Activated CD4-positive, alpha-beta T cell treated with anti-CD3 and anti-CD28 coated beads, Interleukin-2, amount 50 U/mL, for 48 hours (primary cell): ENCODE data around the gene ZC3HAV1L.
"Not testable (repeated sequence)": the region's sequence is repeated elsewhere in the genome, so short reads cannot be mapped to it uniquely, and the experiment has no call there.

Source experiments
- DNase-seq, 2 experiments: peaks; one replicate each; pipeline ENCODE4 v3.0.0-alpha.2; 2020

ZC3HAV1L gene

DNA sequence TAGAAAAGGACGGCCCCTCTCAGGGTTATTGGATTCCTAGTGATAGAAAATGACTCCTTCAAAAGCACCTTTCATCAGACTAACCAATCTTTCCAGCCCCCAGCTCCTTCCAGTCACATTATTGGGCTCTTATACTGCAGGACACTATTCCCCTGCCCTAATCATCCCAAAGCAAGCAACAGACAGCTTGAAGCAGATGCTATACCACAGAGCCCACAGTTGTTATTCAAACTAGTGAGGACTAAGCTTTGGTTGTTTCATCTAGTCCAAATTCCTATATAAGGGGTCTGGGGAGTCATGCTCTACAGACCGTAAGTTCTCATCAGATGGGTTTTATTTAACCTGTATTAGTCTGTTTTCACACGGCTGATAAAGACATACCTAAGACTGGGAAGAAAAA is 24.5 kb downstream of the ZC3HAV1L start:
- no peak for DNase-seq

DNA sequence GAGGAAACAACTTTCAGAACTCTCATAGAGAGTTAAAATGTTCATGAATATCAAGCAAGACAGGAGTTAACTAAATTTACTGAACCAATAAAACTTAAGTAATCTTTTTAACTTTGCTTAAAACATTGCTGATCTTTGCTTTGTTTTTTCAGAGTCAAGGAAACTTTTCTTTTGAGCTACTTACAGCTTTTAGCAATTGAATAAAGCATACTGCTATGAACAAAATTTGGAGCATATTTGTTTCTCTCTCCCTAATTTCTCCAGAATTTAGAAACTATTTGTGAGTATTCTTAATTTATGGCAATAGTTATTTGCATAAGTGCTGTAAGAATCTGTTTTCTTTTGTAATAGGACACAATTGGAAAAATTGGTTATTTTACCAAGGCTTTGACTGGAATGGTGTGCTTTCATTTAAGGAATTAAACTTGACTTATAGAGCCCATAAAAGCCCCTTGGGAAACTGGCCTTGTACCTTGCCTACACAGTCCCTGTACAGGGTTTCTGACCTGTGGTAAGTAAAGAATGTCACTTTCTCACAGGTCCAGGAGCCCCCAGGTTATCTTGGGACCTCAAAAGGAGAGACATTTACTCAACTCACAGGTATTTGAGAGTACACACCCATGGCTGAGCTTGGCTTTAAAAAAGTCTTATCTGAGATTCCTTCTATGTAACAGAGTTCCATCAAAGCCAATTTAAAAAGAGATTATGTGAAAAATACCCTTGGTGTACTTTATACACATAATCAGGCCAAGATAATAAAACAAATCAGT is 31.3 kb downstream of the ZC3HAV1L start:
- no peak for DNase-seq

DNA sequence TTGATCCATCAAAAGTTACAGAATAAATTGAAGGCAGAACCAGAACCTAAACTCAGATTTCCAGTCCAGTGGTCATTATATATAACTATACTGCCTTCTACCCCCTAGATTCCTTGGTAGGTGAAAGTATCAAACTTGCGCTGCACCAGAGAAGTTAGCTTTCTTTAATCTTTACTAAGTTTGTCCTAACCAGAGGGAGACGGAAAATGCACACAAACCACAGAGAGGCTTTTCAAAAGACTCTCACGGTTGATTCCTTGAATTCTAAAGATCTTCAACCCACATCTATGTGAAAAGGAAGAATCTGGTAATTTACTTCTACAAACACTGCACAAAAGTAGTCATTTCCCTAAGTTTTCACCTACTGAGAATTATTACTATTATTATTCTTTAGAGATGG is 36.4 kb downstream of the ZC3HAV1L start:
- no peak for DNase-seq

DNA sequence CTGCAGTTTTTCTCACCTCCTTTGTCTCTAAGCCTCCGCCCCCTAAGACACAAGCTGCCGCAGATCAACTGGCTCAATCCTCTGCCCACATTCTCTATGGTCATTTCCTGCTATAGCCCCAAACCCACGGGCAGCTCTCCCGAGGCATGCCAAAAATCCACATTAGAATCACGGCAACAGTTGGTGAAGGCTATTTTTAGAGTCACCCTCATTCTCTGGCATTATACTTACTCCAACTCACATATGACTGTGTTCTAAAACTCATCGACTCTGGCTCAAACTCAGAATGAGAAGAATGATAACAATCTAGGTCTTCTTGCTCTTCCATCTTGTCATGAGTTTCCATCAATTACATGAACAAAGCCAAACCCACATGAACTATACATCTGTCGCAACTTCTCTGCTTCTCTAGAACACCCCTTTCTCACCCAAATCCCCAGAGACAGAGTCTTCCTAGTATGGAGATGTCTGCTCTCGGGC is 43.8 kb downstream of the ZC3HAV1L start:
- no peak for DNase-seq

DNA sequence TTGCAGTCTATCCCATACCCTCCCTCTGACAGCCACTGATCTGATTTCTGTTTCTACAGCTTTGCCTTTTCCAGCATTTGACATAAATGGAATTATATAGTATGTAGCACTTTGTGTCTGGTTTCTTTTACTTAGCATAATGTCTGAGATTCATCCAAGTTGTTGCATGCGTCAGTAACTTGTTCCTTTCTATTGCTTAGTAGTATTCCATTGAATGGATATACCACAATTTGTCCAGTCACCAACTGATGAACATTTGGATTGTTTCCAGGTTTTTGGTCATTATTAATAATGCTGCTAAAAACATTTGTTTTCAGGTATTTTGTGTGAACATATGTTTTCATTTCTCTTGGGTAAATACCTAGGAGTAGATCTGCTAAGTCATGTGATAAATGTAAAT is 48.2 kb downstream of the ZC3HAV1L start:
- no peak for DNase-seq

DNA sequence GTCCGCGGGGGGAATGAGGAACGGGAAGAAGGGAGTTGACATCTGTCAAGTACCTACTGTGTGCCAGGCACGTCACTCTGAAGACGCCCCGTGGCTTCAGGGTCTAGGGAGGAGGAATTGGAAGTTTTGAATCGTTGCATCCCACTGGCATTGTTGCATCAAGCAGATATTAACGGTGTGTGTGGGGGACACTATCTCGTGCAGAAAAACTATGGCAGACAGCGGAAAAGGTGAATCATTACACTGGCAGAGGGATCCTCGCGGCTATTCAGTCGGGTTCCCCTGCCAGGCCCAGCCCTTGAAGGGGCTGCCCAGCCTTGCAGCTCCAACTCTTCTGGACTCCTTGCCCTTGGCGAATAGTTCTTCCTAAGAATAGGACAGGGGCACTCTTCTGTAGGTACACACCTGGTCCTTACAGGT is 53.6 kb downstream of the ZC3HAV1L start:
- no peak for DNase-seq

DNA sequence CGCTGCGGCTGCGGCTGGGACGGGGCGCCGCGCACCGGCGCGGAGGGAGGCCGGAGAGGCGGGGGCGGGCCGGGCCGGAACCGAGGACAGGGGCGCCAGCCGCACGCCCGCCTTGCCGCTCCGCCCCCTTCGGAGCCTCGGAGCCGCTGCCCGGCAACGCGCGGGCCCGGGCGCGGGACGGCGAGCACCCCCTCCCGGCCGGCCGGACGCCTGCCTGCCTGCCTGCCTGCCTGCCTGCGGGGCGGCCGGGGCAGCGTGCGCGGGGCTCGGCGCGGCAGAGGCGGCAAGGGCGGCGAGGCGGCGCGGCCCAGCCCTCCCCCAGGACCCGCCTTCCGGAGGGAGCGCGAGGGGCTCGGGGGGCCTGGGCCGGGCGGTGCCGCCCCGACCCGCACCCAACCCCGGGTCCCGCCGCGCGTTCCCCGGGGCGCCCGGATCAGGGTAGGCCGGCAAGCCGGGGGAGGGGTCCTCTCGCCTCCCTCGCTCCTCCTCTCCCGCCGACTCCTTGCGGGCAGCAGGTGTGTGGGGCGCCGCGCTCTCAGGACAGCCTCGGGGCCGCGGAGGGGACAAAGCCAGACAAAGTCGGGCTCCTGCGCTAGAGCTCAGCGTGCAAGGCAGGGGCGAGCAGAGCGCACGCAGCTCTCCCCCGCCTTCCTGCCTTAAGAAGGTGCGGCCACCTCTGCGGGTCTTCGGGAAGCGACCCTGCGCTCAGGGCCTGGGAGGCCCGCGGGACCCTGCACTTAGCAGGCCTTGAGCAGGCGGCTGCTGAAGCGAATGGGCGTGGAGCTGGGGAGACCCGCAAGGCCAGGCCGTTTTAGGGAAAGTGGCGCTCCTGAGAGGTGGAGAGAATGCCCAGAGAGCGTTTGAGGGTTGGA is 54.3 kb downstream of the ZC3HAV1L start, which contains the start of gene KIAA1549:
Gene KIAA1549 (minus strand): TSS at position 58 of the 872 bp plus-strand sequence. CDS start 120 bp downstream, outside the sequence.
- peak; percentile 55 to 62 for DNase-seq

DNA sequence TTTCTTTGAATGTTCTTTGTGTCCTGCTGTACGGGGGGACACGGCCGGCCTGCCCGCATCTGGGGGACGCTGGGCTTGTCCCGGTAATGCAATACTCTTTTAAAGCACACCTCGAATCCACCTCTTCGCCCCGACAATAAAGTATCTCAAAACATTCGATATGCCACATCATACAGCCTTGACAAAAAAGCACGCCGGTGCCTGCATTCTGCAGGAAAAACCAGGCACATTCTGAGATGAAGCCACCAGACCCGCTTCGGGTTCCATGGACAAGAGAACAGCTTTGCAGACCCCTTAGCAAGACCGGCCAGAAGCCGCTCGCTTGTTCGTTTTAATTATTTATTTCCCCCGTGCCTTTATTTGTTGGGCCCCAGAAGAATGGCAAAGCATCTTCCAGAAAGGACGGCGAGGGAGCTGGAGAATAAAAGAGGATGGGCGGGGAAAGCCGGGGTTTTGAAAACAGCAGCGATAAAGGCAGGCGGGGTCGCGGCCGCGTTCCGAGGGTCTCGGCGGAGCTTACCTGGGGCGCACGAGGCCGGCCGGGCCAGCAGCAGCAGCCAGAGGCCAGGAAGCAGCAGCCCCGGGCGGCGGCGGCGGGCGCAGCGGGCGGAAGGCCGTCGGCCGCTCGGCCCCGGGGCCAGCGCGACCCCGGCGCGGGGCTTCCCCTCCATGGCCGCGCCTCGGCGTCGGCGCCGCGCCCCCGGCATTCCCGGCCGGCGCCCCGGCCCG is 55.1 kb downstream of the ZC3HAV1L start:
- peak; percentile 8 to 24 for DNase-seq

DNA sequence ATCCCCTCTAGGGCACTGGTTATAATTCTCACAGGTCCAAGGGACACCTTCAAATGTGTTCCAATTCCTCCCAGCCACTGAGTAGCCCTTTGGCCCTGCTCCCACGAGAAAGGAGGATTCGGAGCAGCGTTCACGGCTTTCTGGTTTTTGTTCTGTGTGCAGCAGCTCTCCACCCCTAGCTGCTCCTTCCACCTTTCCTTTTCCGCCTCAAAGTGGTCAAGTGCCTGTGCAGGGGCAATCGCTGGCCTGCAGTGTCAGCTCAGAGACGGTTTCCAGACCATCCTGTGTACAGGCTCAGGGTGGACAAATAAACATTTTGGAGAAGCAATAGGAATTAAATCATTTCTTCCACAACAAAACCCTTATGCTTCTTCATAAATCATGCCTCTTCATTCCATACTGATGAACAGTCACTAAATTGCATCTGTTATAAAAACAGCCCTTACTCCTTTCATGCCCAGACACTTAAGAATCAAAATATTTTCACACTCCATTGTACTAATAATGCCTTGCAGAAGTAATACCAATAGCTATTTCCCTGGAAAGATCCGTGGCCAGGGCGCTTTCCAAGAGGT is 55.8 kb downstream of the ZC3HAV1L start:
- DNase-seq, result no peak

DNA sequence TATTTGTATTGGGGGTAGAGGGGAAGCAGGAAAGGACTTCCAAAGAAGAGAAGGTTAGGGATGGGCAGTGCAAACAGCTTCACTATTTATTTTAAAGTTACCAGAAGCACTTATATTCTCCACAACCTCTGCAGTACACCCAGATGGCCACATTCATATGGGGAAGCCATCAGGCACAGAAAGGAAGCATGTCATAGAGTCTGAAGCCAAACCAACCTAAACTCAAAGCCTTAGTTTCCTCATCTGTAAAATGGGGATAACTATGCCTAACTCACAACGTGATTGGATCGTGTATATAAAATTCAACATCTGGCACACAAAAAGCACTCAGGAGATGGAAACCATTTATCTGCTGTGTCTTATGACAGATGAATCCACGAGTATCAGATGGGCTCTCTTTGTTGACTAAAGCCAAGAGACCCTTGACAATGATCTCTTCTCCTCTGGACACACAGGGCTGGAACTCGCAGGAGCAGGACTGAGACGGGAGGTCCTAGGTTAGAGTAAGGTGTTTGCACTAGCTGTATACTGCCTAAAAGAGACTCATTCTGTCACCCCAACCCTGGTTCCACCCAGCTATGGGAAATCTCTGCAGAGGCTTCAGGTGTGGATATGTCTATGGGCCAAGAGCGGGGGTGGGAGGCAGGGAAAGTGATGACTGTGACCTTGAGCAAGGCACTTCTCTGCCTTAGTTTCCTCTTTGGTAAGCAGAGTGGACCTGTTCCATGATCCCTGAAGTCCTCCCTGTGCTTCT is 56.4 kb downstream of the ZC3HAV1L start:
- DNase-seq, result no peak

DNA sequence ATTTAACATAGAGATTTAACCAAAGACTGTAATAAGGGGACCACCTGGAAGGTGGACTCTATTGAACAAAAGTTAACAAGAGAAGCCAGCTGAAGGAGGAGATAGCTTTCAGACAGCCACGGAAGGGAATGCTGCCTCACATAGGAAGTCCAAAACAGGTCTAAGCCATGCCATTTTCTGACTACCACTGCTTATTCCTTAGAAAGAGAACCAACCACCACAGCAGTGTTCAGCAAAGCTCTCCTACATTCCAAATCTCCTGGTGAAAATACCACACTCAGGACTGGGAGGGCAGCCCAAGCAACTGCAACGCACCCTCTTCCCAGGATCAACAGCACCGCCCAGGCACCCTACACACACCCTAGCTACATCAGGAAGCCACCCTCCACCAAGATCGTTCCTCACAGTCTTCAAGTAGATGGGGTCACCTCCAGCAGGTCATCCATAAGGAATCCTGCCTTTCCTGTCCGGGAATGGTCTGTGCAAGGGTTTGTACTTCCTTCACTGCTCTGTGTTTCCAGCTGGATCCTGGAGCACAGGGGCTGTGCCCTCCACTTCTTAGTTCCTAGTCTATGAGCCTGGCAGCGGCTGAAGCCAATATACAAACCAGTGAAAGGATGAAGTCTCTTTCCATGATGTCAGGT is 57.2 kb downstream of the ZC3HAV1L start:
- no peak for DNase-seq

DNA sequence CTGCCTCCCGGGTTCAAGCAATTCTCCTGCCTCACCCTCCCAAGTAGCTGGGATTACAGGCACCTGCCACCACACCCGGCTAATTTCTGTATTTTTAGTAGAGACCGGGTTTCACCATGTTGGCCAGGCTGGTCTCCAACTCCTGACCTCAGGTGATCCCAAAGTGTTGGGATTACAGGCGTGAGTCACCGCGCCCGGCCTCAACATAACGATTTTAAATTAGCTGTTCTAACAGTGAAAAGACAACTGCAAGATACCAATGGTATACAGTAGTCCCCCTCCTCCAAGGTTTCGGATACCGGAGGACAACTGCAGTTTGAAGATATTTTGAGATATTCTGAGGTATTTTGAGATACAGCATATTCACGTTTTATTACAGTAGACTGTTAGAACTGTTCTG is 59.7 kb downstream of the ZC3HAV1L start:
- not testable (repeated sequence) for DNase-seq
